ENCODE data around the gene FBRS. TPM values are rescaled to one million over a fixed set of nuclear protein-coding genes. Genes with fewer than 3 reads are reported as not detected.

Gene FBRS
- total RNA-seq, 2 donors from 2014 or later = 16.5 to 26.3 TPM

DNA sequence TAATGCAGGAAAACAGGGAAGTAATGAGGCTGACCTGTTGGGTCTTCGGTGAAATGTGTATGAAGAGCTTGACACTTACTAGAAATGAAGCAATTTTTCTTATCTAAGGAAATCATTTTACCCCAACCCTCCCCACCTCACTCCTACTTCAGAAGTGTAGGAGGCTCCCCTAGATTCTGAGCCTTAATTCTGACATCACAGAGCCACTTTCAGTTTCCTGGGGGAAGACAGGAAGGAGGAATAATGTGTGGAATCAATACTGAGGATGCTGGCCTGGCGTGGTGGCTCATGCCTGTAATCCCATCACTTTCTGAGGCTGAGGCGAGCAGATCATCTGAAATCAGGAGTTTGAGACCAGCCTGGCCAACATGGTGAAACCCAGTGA is 20.3 kb downstream of the FBRS start:
- no peak for DNase-seq (ENCODE audit: low spot score)
- Histone ChIP-seq H3K36me3 (no peaks in the 10 kb centered on the region), H3K9me3 (no peaks in the 10 kb centered on the region), H3K27ac (no peak overlapping the region), H3K4me3 (no peak overlapping the region), H3K27me3 (no peaks in the 10 kb centered on the region), H3K4me1 (no peaks in the 10 kb centered on the region)
- no peak for TF ChIP-seq CTCF (IDR thresholded peaks at IDR 0.05)

DNA sequence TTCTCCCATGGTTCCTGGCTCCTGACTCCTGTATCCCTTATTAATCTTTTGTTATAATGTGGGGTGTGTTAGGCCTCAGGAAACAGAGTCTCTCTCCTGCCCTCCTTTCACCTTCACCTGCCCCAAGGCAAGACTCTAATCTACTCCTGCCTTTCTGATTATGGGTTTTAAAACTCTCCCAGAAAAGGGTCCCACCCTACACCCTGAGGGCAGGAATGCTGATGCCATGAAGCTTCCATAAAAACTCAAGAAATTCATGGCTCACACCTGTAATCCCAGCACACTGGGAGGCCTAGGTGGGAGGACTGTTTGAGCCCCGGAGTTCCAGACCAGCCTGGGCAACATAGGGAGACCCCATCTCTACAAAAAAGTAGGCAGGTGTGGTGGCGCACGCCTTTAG is 22.1 kb downstream of the FBRS start:
- Histone ChIP-seq H3K4me1 (no peaks in the 10 kb centered on the region), H3K27me3 (no peaks in the 10 kb centered on the region), H3K27ac (no peak overlapping the region), H3K36me3 (no peaks in the 10 kb centered on the region), H3K9me3 (no peaks in the 10 kb centered on the region), H3K4me3 (no peak overlapping the region)
- DNase-seq (ENCODE audit: low spot score) = no peak
- TF ChIP-seq CTCF (IDR thresholded peaks at IDR 0.05) = no peak

DNA sequence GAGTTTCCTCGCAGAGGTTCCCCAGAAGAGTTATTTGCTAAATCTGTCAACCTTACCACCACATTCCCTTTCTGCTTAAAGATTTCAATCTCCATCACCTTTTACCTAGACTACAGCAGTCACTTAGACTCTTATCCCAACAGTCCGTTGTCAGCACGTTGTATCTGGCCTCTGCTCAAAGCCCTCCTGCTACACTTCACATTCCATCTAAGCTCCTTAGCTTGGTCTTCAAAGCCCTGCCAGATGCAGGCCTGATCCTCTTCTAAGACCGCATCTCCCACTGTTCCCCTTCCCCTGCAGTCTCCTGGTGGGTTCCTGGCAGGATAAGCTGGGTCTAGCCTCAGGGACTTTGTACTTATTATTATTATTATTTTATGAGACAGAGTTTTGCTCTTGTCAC is 30.5 kb downstream of the FBRS start:
- no peak for DNase-seq (ENCODE audit: low spot score)
- Histone ChIP-seq H3K27ac (no peak overlapping the region), H3K4me3 (no peak overlapping the region), H3K4me1 (no peaks in the 10 kb centered on the region), H3K27me3 (no peaks in the 10 kb centered on the region), H3K36me3 (no peaks in the 10 kb centered on the region), H3K9me3 (no peaks in the 10 kb centered on the region)
- TF ChIP-seq CTCF (IDR thresholded peaks at IDR 0.05) = no peak

GRCh38 chr16:30691907-30692306 is 33.7 kb downstream of the FBRS start:
- Histone ChIP-seq H3K36me3 (no peaks in the 10 kb centered on the region), H3K27me3 (no peaks in the 10 kb centered on the region), H3K9me3 (no peaks in the 10 kb centered on the region), H3K4me1 (no peaks in the 10 kb centered on the region), H3K4me3 (no peak overlapping the region), H3K27ac (no peak overlapping the region)
- no peak for DNase-seq (ENCODE audit: low spot score)
- TF ChIP-seq CTCF (IDR thresholded peaks at IDR 0.05) = no peak

- Histone ChIP-seq H3K36me3 (no peaks in the 10 kb centered on the region), H3K4me3 (no peak overlapping the region), H3K4me1 (peaks cover 0 to 3% of the 10 kb centered on the region in 2 donors), H3K9me3 (no peaks in the 10 kb centered on the region), H3K27me3 (no peaks in the 10 kb centered on the region), H3K27ac (no peak overlapping the region)
- no peak for DNase-seq (ENCODE audit: low spot score)
- no peak for TF ChIP-seq CTCF (IDR thresholded peaks at IDR 0.05)
Observed at GRCh38 chr16:30692396-30693064, 34.3 kb downstream of the FBRS start.
